ENCODE data around the gene UBE2F. TPM values are rescaled to one million over a fixed set of nuclear protein-coding genes. Genes with fewer than 3 reads are reported as not detected.

The UBE2F gene
- total RNA-seq, 1 experiment from 2014 or later: 62.1 TPM

DNA sequence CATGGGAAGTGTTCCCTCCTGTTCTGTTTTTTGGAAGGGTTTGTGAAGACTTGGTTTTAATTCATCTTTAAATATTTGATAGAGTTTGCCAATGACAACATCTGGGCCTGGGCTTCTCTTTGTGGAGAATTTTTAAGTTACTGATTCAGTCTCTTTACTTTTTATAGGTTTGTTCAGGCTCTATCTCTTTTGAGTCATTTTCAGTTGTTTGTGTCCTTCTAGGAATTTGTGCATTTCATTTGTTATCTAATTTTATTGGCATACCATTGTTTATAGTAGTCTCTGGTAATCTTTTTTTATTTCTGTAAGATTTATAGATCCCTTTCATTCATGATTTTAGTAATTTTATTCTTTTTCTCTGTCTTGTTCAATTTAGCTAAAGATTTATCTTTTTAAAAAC lies 108.6 kb downstream of the UBE2F start:
- Mint-ChIP-seq H3K27ac (peak overlapping the region in 1 of 3 experiments; percentile 84; a peak in 2 of 7 replicates), H3K4me1 (peaks cover 17 to 20% of the 10 kb centered on the region in 2 experiments), H3K9me3 (0 out of 5 replicates have a peak, but pooled peaks cover 0 to 5% of the 10 kb centered on the region in 2 experiments), H3K27me3 (ENCODE audit: low read depth) (no peaks in the 10 kb centered on the region), H3K36me3 (ENCODE audit: insufficient read depth in 1 of 3, low read depth in 3 of 3) (peaks cover 52 to 74% (median 69%) of the 10 kb centered on the region in 3 experiments), H3K4me3 (no peak overlapping the region)
- Histone ChIP-seq H3K4ac (ENCODE audit: low read depth, low read length) (no peak overlapping the region), H3K14ac (ENCODE audit: insufficient read depth, low read length) (no peak overlapping the region), H2BK5ac (ENCODE audit: insufficient read length, low read length) (no peak overlapping the region), H3K18ac (ENCODE audit: insufficient read length, low read depth, low read length) (no peak overlapping the region), H3K27me3 (ENCODE audit: insufficient read depth, low read length) (no peaks in the 10 kb centered on the region), H3K4me2 (ENCODE audit: insufficient read depth, insufficient read length, low read length) (no peak overlapping the region), H3K9me3 (ENCODE audit: control insufficient read depth, low read depth, low read length) (no peaks in the 10 kb centered on the region), H2BK120ac (ENCODE audit: low read depth, low read length, poor library complexity, severe bottlenecking) (no peak overlapping the region), H4K91ac (ENCODE audit: insufficient read length, low read depth, low read length) (no peak overlapping the region), H2BK12ac (ENCODE audit: insufficient read length, low read depth, low read length) (no peak overlapping the region), H3K79me2 (ENCODE audit: insufficient read depth, low read length) (no peaks in the 10 kb centered on the region), H3K27ac (ENCODE audit: insufficient read length, low read depth, low read length) (no peak overlapping the region), H4K5ac (ENCODE audit: insufficient read length, low read depth, low read length) (no peak overlapping the region), H3K56ac (ENCODE audit: insufficient read length, low read depth, low read length) (no peak overlapping the region), H4K8ac (replicated peaks; ENCODE audit: insufficient read length, low read depth, low read length) (no peak overlapping the region), H2BK15ac (ENCODE audit: low read depth, low read length) (no peak overlapping the region), H3K79me1 (ENCODE audit: insufficient read depth, low read depth, low read length, poor library complexity, severe bottlenecking) (peaks cover 2% of the 10 kb centered on the region), H3K4me1 (ENCODE audit: insufficient read depth, low read length) (no peaks in the 10 kb centered on the region), H2BK20ac (ENCODE audit: low read depth, low read length, poor library complexity, severe bottlenecking) (no peak overlapping the region), H4K20me1 (ENCODE audit: control insufficient read depth, insufficient read depth, insufficient read length) (no peaks in the 10 kb centered on the region), H2AK5ac (ENCODE audit: insufficient read length, low read length) (no peak overlapping the region), H3K23ac (ENCODE audit: insufficient read length, low read depth, low read length) (no peak overlapping the region), H3T11ph (ENCODE audit: low read length) (no peak overlapping the region), H3K9ac (ENCODE audit: extremely low read depth, insufficient read length, low read length) (no peak overlapping the region), H2AFZ (ENCODE audit: low read length) (no peak overlapping the region), H3K23me2 (ENCODE audit: insufficient read length, low read depth, low read length, poor library complexity, severe bottlenecking) (no peaks in the 10 kb centered on the region)
- TF ChIP-seq, protein P1, sequence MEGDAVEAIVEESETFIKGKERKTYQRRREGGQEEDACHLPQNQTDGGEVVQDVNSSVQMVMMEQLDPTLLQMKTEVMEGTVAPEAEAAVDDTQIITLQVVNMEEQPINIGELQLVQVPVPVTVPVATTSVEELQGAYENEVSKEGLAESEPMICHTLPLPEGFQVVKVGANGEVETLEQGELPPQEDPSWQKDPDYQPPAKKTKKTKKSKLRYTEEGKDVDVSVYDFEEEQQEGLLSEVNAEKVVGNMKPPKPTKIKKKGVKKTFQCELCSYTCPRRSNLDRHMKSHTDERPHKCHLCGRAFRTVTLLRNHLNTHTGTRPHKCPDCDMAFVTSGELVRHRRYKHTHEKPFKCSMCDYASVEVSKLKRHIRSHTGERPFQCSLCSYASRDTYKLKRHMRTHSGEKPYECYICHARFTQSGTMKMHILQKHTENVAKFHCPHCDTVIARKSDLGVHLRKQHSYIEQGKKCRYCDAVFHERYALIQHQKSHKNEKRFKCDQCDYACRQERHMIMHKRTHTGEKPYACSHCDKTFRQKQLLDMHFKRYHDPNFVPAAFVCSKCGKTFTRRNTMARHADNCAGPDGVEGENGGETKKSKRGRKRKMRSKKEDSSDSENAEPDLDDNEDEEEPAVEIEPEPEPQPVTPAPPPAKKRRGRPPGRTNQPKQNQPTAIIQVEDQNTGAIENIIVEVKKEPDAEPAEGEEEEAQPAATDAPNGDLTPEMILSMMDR (conservative IDR thresholded peaks at IDR 0.05): no peak
- no peak for DNase-seq

All from H9 (cell line).